ENCODE measurements around the gene TMEM35B.

The TMEM35B gene

DNA sequence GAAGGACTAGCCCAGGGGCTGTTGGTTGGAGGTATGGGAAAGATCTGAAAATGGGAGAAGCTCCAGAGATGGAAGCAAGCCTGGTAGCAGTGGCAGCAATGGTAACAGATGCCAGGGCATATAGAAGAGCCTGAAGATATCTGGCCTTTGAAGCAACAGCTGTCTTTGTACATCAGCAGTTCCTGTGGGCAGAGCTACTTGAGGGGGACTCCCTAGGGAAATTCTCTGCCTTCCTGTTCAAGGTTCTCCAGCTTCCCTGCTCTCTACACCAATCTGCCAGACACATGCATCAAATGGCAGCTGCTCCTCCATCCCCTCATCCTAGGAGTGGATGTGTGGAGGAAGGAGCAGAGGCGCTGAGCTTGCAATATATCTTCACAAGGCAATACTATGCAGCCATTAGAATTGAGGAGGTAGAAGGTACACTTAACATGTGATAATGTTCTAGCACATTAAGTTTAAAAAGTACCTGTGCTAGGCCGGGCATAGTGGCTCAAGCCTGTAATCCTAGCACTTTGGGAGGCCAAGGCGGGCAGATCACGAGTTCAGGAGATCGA lies 2.2 kb downstream of the TMEM35B start:
- Mint-ChIP-seq H3K27me3 (ENCODE audit: low read depth) (no peaks in the 10 kb centered on the region), H3K4me3 (peak overlapping the region; percentile 50 to 82 (median 75)), H3K9me3 (no peaks in the 10 kb centered on the region), H3K4me1 (peaks cover 30% of the 10 kb centered on the region), H3K27ac (peak overlapping the region in 2 of 3 experiments; percentile 71 to 78), H3K36me3 (ENCODE audit: low read depth) (peaks cover 3% of the 10 kb centered on the region)
- TF ChIP-seq, protein P1, sequence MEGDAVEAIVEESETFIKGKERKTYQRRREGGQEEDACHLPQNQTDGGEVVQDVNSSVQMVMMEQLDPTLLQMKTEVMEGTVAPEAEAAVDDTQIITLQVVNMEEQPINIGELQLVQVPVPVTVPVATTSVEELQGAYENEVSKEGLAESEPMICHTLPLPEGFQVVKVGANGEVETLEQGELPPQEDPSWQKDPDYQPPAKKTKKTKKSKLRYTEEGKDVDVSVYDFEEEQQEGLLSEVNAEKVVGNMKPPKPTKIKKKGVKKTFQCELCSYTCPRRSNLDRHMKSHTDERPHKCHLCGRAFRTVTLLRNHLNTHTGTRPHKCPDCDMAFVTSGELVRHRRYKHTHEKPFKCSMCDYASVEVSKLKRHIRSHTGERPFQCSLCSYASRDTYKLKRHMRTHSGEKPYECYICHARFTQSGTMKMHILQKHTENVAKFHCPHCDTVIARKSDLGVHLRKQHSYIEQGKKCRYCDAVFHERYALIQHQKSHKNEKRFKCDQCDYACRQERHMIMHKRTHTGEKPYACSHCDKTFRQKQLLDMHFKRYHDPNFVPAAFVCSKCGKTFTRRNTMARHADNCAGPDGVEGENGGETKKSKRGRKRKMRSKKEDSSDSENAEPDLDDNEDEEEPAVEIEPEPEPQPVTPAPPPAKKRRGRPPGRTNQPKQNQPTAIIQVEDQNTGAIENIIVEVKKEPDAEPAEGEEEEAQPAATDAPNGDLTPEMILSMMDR (IDR thresholded peaks at IDR 0.05; ENCODE audit: unreplicated experiment in 3 of 3): no peak

DNA sequence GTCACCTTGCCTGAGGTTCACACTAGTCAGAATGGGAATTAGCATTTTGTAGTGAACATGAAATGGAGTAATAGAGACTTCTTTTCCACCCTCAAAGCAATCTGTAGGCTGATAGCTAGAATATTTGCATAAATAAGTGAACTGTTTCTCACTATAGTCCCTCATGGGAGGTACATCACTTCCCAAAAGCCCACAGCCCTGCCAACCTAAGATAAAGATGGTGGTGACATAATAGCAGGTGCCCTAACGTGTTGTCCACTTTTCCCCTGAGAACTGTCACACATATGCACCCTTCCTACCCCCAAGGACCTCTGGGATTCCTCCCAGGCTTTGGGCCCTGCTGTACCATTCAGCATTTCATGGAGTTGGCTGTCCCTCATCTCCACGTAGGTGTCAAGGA lies 4.4 kb downstream of the TMEM35B start:
- Mint-ChIP-seq H3K27ac (no peak overlapping the region), H3K4me3 (no peak overlapping the region), H3K36me3 (ENCODE audit: low read depth) (peaks cover 3% of the 10 kb centered on the region), H3K27me3 (ENCODE audit: low read depth) (no peaks in the 10 kb centered on the region), H3K4me1 (peaks cover 33% of the 10 kb centered on the region), H3K9me3 (no peaks in the 10 kb centered on the region)
- TF ChIP-seq, protein P1 (IDR thresholded peaks at IDR 0.05; ENCODE audit: unreplicated experiment in 3 of 3): no peak

DNA sequence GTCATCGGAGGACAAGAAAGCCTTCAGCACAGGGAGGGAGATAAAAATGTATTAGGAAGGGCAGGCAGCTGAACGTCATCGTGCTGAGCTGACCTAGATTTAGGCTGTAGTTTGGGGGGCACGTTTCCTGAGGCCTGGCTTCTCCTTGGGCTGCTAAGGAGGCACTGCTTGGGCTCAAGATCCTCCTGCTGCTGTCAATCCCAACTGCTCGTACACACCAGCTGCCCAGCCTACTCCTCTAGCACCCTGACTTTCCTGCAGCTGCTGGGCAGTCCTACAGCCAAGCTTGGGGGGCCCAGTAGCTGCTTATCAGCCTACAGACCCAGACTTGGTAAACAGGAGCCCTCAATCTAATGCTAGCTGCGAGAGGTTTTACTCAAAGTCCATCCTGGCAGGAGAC lies 6.2 kb downstream of the TMEM35B start:
- H3K4me1 Mint-ChIP-seq: peaks cover 29% of the 10 kb centered on the region
- TF ChIP-seq, protein P1 (IDR thresholded peaks at IDR 0.05; ENCODE audit: unreplicated experiment in 3 of 3): no peak
- H3K9me3 Mint-ChIP-seq: no peaks in the 10 kb centered on the region
- peak overlapping the region; percentile 63 to 91 (median 64) for H3K27ac Mint-ChIP-seq
- H3K36me3 Mint-ChIP-seq (ENCODE audit: low read depth): peaks cover 5% of the 10 kb centered on the region
- H3K27me3 Mint-ChIP-seq (ENCODE audit: low read depth): no peaks in the 10 kb centered on the region
- peak overlapping the region in 1 of 3 experiments; percentile 15 for H3K4me3 Mint-ChIP-seq

DNA sequence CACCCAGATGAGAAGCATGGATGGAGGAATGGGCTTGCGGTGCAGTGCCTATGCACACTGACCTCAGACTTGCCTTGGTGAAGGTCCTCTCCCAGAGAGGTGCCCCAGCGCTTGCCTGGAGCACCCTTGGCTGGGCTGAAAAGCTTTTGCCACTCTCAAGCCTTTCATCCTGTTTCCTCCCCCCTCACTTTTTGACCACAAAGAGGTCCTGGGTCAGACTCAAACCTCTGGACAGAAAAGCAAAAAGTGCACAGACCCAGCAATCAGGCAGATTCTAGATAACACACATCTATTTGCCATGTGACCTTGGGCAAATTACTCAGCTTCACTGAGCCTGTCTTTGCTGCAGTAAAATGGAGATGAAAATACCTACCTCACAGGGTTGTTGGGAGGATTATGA lies 7.3 kb downstream of the TMEM35B start:
- Mint-ChIP-seq H3K27ac (peak overlapping the region in 2 of 3 experiments; percentile 63 to 91), H3K9me3 (no peaks in the 10 kb centered on the region)
- TF ChIP-seq, protein P1 (IDR thresholded peaks at IDR 0.05; ENCODE audit: unreplicated experiment in 3 of 3): no peak

DNA sequence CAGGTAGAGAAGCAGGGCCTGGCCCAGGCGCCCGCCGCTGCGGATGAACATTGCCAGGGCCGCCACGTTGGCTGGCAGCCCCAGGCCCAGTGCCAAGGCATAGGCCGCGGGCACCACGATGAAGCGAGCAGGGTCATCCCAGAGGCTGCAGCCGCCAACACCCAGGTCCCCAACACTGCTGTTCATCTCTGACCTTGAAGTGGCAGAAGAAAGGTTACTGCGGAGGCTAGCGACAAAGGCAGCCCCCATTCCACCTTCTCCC lies 8.0 kb downstream of the TMEM35B start:
- TF ChIP-seq, protein P1 (IDR thresholded peaks at IDR 0.05; ENCODE audit: unreplicated experiment in 3 of 3): no peak

More for the DNA sequence above, 7.3 kb downstream of the TMEM35B start:
- H3K27me3 Mint-ChIP-seq (ENCODE audit: low read depth): no peaks in the 10 kb centered on the region
- peaks cover 20% of the 10 kb centered on the region for H3K4me1 Mint-ChIP-seq
- peaks cover 5% of the 10 kb centered on the region for H3K36me3 Mint-ChIP-seq (ENCODE audit: low read depth)
- H3K4me3 Mint-ChIP-seq: no peak overlapping the region

DNA sequence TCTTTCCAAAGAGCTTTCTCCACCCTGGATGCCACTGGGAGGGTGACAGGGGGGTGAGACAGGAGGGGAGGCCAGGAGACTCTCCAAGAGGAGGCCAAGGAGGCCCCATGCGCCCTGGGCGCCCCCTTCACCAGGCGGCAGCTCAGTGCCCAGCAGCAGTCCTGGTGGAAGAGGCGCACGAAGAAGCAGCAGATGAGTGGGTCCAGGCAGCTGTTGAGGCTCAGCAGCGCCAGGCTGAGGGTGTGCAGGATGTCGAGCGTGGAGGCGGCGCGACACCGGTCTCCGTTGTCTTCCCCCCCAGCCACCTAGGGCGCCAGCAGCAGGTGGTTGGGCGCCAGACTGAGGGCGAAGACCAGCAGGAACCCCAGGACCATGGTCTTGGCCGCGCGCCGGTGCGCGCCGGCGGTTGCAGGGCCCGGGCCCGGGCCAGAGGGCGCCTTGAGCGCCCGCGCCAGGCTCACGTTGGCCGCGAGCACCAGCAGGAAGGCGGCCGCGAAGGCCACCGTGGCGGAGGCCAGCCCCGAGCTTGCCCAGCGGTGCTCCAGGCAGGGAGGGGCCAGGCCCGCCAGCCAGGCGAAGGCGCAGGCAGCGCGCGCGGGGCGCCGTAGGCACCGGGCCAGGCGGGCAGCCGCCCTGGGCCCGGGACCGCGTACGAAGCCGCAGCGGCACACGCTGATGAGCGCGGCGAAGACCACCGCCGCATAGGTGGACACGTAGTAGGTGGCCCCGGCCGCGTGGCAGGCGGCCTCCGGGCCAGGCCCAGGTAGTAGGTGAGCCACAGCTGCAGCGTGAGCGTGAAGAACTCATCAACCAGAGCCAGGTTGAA lies 8.6 kb downstream of the TMEM35B start:
- H3K27ac Mint-ChIP-seq: no peak overlapping the region
- H3K36me3 Mint-ChIP-seq (ENCODE audit: low read depth): peaks cover 5% of the 10 kb centered on the region
- peaks cover 18% of the 10 kb centered on the region for H3K4me1 Mint-ChIP-seq
- H3K9me3 Mint-ChIP-seq: no peaks in the 10 kb centered on the region
- H3K4me3 Mint-ChIP-seq: no peak overlapping the region
- TF ChIP-seq, protein P1 (IDR thresholded peaks at IDR 0.05; ENCODE audit: unreplicated experiment in 3 of 3): no peak
- peaks cover 8% of the 10 kb centered on the region for H3K27me3 Mint-ChIP-seq (ENCODE audit: low read depth)

More for the DNA sequence above, 8.0 kb downstream of the TMEM35B start:
- peaks cover 5% of the 10 kb centered on the region for H3K36me3 Mint-ChIP-seq (ENCODE audit: low read depth)
- no peaks in the 10 kb centered on the region for H3K9me3 Mint-ChIP-seq
- H3K4me3 Mint-ChIP-seq: no peak overlapping the region
- peaks cover 5% of the 10 kb centered on the region for H3K27me3 Mint-ChIP-seq (ENCODE audit: low read depth)
- peaks cover 18% of the 10 kb centered on the region for H3K4me1 Mint-ChIP-seq
- no peak overlapping the region for H3K27ac Mint-ChIP-seq
